PFSK-1 (cell line): ENCODE results near the gene TMEM63A.

ENCODE experiments used
- FOXP2 ChIP-seq: optimal IDR thresholded peaks from 2 replicates; pipeline ENCODE3; 2011; ENCODE audit warnings: borderline replicate concordance, control low read depth, inconsistent platforms; ENCODE audit not compliant: insufficient read depth; ENCODE audit errors: extremely low read length, extremely low read depth
- POLR2AphosphoS5 ChIP-seq: IDR thresholded peaks from 2 replicates; pipeline ENCODE4 v1.6.1; 2012; ENCODE audit warnings: low read depth, mild to moderate bottlenecking, control low read depth, low read length, moderate library complexity
- SIN3A ChIP-seq: IDR thresholded peaks from 2 replicates; pipeline ENCODE4 v1.6.1; 2012; ENCODE audit warnings: mild to moderate bottlenecking, low read length, moderate library complexity, borderline replicate concordance; ENCODE audit not compliant: insufficient read depth
- TAF1 ChIP-seq: IDR thresholded peaks from 2 replicates; pipeline ENCODE4 v1.6.1; 2012; ENCODE audit warnings: low read length, control low read depth, borderline replicate concordance; ENCODE audit not compliant: insufficient read depth
- TF ChIP-seq, protein P1 (sequence below), 2 experiments: IDR thresholded peaks; 2 replicates each; pipeline versions ENCODE4 v1.6.1 to v1.8.0; 2011 to 2012; ENCODE audit warnings: low read depth in 2 of 2, low read length in 2 of 2, control low read depth in 1 of 2, inconsistent platforms in 1 of 2, mild to moderate bottlenecking in 1 of 2, moderate library complexity in 1 of 2; ENCODE audit not compliant: insufficient read depth in 1 of 2

TMEM63A gene

DNA sequence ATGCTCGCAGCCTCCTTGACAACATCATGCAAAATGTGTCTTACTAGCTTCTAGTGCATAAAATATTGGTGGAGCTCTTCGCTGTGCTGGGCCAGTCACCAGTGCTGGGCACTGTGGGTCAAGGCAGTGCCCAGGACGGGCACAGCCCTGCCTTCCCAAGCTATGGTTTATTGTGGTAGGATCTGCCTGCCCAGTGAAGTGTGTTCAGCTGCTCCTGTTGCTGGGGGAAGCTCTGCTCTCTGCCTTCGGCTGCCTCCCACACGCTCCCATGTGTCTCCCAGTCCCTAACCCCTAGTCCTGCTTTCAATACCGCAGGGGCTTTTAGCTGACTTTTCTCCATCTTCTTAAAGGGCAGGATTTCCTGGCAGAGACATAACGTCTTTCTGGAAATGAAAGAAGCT lies 56.6 kb downstream of the TMEM63A start:
- no peak for TF ChIP-seq SIN3A
- no peak for TF ChIP-seq FOXP2
- TF ChIP-seq, protein P1, sequence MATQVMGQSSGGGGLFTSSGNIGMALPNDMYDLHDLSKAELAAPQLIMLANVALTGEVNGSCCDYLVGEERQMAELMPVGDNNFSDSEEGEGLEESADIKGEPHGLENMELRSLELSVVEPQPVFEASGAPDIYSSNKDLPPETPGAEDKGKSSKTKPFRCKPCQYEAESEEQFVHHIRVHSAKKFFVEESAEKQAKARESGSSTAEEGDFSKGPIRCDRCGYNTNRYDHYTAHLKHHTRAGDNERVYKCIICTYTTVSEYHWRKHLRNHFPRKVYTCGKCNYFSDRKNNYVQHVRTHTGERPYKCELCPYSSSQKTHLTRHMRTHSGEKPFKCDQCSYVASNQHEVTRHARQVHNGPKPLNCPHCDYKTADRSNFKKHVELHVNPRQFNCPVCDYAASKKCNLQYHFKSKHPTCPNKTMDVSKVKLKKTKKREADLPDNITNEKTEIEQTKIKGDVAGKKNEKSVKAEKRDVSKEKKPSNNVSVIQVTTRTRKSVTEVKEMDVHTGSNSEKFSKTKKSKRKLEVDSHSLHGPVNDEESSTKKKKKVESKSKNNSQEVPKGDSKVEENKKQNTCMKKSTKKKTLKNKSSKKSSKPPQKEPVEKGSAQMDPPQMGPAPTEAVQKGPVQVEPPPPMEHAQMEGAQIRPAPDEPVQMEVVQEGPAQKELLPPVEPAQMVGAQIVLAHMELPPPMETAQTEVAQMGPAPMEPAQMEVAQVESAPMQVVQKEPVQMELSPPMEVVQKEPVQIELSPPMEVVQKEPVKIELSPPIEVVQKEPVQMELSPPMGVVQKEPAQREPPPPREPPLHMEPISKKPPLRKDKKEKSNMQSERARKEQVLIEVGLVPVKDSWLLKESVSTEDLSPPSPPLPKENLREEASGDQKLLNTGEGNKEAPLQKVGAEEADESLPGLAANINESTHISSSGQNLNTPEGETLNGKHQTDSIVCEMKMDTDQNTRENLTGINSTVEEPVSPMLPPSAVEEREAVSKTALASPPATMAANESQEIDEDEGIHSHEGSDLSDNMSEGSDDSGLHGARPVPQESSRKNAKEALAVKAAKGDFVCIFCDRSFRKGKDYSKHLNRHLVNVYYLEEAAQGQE (IDR thresholded peaks at IDR 0.05; ENCODE audit: insufficient read depth in 1 of 2, low read depth in 2 of 2, low read length in 2 of 2) = no peak
- no peak for TF ChIP-seq TAF1
- no peak for TF ChIP-seq POLR2AphosphoS5

DNA sequence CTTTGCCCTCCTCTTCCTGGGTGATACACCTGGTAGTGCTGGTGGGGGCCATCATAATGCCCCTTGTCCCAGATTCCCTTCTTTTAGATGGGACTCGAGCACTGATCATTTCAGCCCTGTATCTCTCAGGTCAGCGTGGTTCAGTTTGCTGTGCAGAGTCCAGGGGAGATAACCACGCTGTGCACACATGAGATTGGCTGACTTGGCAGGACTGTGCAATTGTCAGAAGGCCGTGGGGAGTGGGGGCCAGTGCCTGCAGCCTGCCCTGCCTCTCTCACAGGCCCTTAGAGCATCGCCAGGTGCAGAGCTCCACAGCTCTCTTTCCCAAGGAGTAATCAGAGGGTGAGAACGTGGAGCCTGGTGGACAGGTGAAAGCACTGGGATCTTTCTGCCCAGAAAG lies 57.1 kb downstream of the TMEM63A start:
- no peak for TF ChIP-seq TAF1
- no peak for TF ChIP-seq SIN3A
- no peak for TF ChIP-seq FOXP2
- TF ChIP-seq, protein P1 (IDR thresholded peaks at IDR 0.05; ENCODE audit: insufficient read depth in 1 of 2, low read depth in 2 of 2, low read length in 2 of 2) = no peak
- TF ChIP-seq POLR2AphosphoS5 = no peak

DNA sequence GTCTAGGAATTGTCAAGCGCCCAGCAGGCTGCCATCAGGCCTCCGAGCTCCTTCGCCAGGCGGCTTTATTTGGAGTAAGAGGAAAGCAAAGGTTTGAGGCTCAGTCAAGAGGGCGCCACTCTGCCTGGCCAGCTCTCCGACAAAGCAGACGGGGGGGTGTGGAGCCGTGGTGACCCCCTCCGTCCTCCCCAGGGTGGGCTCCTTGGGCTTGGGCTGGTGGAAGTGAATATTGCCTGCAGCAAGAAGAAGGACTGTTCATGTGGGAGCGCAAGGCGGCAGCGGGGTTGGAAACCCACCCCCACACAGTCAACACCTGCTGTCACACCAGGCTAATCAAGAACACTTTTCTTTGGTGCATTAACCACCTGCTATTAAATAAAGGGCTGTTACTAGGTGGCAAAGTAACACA lies 57.6 kb downstream of the TMEM63A start:
- no peak for TF ChIP-seq TAF1

DNA sequence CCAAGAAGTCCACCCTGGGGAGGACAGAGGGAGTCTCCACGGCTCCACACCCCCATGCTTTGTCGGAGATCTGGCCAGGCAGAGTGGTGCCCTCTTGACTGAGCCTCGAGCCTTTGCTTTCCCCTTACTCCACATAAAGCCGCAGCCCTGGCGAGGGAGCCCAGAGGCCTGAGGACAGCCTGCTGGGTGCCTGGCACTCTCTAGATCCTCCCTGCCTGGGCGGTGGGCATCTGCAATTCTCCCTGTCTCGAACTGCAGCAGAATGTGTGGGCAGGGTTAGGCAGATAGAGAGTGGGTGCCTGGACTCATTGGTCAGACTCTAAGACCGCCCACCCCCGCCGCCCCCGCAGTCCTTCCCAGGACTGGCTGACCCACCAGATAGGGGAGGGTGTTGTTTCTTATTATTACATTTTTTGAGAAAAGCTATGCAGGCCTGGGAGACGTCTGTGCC lies 58.3 kb downstream of the TMEM63A start:
- no peak for TF ChIP-seq SIN3A
- TF ChIP-seq, protein P1 (IDR thresholded peaks at IDR 0.05; ENCODE audit: insufficient read depth in 1 of 2, low read depth in 2 of 2, low read length in 2 of 2) = no peak
- no peak for TF ChIP-seq POLR2AphosphoS5
- TF ChIP-seq TAF1 = no peak
- TF ChIP-seq FOXP2 = no peak

DNA sequence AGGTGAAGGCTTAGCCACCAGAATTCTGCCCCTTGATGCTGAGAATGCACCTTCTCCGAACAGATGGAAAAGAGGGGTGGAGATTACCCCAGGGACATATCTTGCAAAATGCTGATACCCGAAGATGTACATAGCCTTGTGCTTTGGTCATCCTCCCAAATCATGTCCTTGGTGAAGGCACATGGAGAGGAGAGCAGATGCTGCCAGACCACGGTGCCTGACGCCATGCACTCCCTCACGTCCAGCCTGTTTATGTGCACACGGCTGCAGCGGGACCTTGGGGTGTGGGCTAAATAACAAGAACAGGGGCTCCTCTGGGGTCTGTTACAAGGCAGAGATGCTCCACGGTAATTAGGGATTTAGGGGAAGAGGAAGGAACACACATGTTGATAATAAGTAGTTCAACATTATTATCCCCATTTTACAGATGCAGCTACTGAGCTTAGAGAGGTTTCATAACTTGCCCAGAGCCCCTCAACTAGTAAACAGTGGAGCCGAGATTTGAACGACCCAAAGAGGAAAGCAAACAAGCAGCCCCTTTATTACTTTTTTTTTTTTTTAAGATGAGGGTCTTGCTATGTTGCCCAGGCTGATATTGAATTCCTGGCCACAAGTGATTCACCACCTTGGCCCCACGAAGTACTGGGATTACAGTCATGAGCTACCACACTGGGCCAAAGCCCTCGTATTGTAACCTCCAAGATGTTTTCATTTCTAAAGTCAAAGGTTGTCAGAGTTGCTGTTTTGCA lies 59.4 kb downstream of the TMEM63A start:
- TF ChIP-seq TAF1 (no peak), POLR2AphosphoS5 (no peak), SIN3A (no peak), FOXP2 (no peak)
- TF ChIP-seq, protein P1 (IDR thresholded peaks at IDR 0.05; ENCODE audit: insufficient read depth in 1 of 2, low read depth in 2 of 2, low read length in 2 of 2) = no peak
